ENCODE measurements around the gene RXFP4. TPM values are rescaled to one million over a fixed set of nuclear protein-coding genes. Genes with fewer than 3 reads are reported as not detected.

RXFP4 gene
- total and polyA plus RNA-seq, 4 donors = not detected

DNA sequence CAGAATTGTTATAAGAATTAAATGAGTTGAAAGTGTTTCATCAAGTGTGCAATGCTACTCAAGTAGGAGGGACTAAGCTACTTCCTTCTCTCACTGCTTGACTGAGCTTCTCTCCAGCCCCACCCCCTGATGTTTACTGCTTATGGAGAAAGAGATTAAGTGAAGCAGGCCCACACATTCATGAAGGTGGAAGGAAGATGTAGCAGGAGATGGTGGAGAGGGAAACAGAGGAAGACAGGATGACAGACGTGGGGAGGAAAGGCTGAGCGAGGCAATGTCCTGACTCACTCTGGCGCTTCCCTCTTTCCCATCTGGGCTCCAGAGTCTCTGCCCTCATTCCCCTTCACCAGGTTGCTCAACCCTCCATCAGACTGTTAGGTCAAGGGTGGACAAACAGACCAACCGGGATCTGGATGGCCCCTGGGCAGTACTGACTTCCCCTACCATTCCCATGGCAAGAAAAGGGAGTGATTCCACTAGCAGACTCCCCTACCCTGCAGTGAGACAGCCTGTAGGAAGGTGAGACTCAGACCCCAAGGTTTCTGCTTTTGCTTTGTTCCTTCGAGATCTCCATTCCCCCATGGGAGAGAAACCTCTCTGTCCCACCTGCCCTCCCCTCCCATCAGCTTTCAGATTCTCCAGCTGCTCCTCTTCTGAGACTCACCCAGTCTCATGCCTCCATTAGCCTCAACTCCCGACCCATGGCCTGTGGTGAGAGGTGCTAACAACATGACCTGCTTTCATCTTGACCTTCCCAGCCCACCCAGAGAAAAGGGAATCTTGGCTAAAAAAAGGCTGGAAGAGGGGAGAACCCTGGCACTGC, 40.0 kb downstream of the RXFP4 start:
- TF ChIP-seq YY1 (IDR thresholded peaks at IDR 0.05) (no peak), HNF4A (conservative IDR thresholded peaks at IDR 0.05) (peak; percentile 10)
- Histone ChIP-seq H3K27me3 (ENCODE audit: control insufficient read depth in 4 of 4, insufficient read depth in 4 of 4, low read length in 3 of 4) (no peaks in the 10 kb centered on the region), H3K27ac (ENCODE audit: low read depth in 1 of 2, low read length in 2 of 2) (peak overlapping the region in 1 of 2 donors; percentile 15), H3K9me3 (ENCODE audit: control insufficient read depth in 4 of 4, low read length in 3 of 4) (no peaks in the 10 kb centered on the region), H3K4me1 (ENCODE audit: control insufficient read depth in 4 of 4, insufficient read depth in 4 of 4, low read length in 3 of 4) (peaks cover 0 to 18% (median 8%) of the 10 kb centered on the region in 4 donors), H3K9ac (ENCODE audit: low read depth in 1 of 2, low read length in 2 of 2) (no peak overlapping the region), H3K36me3 (ENCODE audit: control insufficient read depth in 4 of 4, insufficient read depth in 3 of 4, low read depth in 1 of 4, low read length in 3 of 4) (no peaks in the 10 kb centered on the region), H3K4me3 (ENCODE audit: low read depth in 1 of 3, low read length in 3 of 3) (no peak overlapping the region)
- peak; percentile 56 for DNase-seq (ENCODE audit: low spot score)
- 64% methylated on average over 6 of the region's 6 CpGs for WGBS

DNA sequence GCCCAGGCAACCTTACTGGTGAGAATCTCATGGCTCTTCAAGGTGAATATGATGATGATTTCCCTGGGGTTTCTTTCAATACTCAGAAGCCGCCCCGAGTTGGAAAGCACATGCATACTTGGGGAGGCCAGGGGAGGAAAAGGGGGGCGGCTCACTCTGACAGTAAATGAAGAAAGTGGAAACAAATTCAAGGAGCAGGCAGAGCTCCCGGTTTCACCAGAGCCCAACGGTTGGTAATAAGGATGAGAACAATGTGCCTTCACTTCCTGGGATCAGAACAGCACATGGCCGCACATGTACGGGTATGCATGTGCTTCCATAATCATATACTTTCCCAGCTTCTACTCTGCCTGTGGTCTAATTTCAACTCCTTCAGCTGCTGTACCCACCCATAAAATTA, 40.7 kb downstream of the RXFP4 start:
- Histone ChIP-seq H3K27ac (ENCODE audit: low read depth in 1 of 2, low read length in 2 of 2) (no peak overlapping the region), H3K9ac (ENCODE audit: low read depth in 1 of 2, low read length in 2 of 2) (no peak overlapping the region), H3K9me3 (ENCODE audit: control insufficient read depth in 4 of 4, low read length in 3 of 4) (no peaks in the 10 kb centered on the region), H3K4me3 (ENCODE audit: low read depth in 1 of 3, low read length in 3 of 3) (no peak overlapping the region), H3K36me3 (ENCODE audit: control insufficient read depth in 4 of 4, insufficient read depth in 3 of 4, low read depth in 1 of 4, low read length in 3 of 4) (no peaks in the 10 kb centered on the region), H3K4me1 (ENCODE audit: control insufficient read depth in 4 of 4, insufficient read depth in 4 of 4, low read length in 3 of 4) (peaks cover 0 to 13% (median 4%) of the 10 kb centered on the region in 4 donors), H3K27me3 (ENCODE audit: control insufficient read depth in 4 of 4, insufficient read depth in 4 of 4, low read length in 3 of 4) (no peaks in the 10 kb centered on the region)
- TF ChIP-seq HNF4A (conservative IDR thresholded peaks at IDR 0.05) (no peak), GABPA (IDR thresholded peaks at IDR 0.05 in 1 of 2, conservative IDR thresholded peaks at IDR 0.05 in 1 of 2) (no peak), JUND (IDR thresholded peaks at IDR 0.05) (no peak), FOXA2 (IDR thresholded peaks at IDR 0.05) (no peak), RXRA (IDR thresholded peaks at IDR 0.05) (no peak), TAF1 (conservative IDR thresholded peaks at IDR 0.05) (no peak), EGR1 (IDR thresholded peaks at IDR 0.05; ENCODE audit: low read depth in 2 of 2) (no peak), RAD21 (IDR thresholded peaks at IDR 0.05) (no peak), SP1 (IDR thresholded peaks at IDR 0.05) (no peak), NR2F2 (IDR thresholded peaks at IDR 0.05) (no peak)
- TF ChIP-seq, protein P1, sequence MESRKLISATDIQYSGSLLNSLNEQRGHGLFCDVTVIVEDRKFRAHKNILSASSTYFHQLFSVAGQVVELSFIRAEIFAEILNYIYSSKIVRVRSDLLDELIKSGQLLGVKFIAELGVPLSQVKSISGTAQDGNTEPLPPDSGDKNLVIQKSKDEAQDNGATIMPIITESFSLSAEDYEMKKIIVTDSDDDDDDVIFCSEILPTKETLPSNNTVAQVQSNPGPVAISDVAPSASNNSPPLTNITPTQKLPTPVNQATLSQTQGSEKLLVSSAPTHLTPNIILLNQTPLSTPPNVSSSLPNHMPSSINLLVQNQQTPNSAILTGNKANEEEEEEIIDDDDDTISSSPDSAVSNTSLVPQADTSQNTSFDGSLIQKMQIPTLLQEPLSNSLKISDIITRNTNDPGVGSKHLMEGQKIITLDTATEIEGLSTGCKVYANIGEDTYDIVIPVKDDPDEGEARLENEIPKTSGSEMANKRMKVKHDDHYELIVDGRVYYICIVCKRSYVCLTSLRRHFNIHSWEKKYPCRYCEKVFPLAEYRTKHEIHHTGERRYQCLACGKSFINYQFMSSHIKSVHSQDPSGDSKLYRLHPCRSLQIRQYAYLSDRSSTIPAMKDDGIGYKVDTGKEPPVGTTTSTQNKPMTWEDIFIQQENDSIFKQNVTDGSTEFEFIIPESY (IDR thresholded peaks at IDR 0.05) = no peak
- TF ChIP-seq, protein P2, sequence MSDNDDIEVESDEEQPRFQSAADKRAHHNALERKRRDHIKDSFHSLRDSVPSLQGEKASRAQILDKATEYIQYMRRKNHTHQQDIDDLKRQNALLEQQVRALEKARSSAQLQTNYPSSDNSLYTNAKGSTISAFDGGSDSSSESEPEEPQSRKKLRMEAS (IDR thresholded peaks at IDR 0.05) = no peak
- TF ChIP-seq, protein P3, sequence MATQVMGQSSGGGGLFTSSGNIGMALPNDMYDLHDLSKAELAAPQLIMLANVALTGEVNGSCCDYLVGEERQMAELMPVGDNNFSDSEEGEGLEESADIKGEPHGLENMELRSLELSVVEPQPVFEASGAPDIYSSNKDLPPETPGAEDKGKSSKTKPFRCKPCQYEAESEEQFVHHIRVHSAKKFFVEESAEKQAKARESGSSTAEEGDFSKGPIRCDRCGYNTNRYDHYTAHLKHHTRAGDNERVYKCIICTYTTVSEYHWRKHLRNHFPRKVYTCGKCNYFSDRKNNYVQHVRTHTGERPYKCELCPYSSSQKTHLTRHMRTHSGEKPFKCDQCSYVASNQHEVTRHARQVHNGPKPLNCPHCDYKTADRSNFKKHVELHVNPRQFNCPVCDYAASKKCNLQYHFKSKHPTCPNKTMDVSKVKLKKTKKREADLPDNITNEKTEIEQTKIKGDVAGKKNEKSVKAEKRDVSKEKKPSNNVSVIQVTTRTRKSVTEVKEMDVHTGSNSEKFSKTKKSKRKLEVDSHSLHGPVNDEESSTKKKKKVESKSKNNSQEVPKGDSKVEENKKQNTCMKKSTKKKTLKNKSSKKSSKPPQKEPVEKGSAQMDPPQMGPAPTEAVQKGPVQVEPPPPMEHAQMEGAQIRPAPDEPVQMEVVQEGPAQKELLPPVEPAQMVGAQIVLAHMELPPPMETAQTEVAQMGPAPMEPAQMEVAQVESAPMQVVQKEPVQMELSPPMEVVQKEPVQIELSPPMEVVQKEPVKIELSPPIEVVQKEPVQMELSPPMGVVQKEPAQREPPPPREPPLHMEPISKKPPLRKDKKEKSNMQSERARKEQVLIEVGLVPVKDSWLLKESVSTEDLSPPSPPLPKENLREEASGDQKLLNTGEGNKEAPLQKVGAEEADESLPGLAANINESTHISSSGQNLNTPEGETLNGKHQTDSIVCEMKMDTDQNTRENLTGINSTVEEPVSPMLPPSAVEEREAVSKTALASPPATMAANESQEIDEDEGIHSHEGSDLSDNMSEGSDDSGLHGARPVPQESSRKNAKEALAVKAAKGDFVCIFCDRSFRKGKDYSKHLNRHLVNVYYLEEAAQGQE (IDR thresholded peaks at IDR 0.05) = no peak
- TF ChIP-seq, protein P4, sequence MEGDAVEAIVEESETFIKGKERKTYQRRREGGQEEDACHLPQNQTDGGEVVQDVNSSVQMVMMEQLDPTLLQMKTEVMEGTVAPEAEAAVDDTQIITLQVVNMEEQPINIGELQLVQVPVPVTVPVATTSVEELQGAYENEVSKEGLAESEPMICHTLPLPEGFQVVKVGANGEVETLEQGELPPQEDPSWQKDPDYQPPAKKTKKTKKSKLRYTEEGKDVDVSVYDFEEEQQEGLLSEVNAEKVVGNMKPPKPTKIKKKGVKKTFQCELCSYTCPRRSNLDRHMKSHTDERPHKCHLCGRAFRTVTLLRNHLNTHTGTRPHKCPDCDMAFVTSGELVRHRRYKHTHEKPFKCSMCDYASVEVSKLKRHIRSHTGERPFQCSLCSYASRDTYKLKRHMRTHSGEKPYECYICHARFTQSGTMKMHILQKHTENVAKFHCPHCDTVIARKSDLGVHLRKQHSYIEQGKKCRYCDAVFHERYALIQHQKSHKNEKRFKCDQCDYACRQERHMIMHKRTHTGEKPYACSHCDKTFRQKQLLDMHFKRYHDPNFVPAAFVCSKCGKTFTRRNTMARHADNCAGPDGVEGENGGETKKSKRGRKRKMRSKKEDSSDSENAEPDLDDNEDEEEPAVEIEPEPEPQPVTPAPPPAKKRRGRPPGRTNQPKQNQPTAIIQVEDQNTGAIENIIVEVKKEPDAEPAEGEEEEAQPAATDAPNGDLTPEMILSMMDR (IDR thresholded peaks at IDR 0.05; ENCODE audit: low read depth, low read length, missing input control) = no peak
- 88% methylated on average over 7 of the region's 7 CpGs for WGBS
- DNase-seq (ENCODE audit: low spot score) = no peak

All from liver (tissue), 9 donors.